Measurements from ENCODE around the gene GALNT18. TPM values are rescaled to one million over a fixed set of nuclear protein-coding genes. Genes with fewer than 3 reads are reported as not detected.

The GALNT18 gene
- total RNA-seq, 3 donors from 2014 or later, result 14.7 to 25.9 (median 16.4) TPM

DNA sequence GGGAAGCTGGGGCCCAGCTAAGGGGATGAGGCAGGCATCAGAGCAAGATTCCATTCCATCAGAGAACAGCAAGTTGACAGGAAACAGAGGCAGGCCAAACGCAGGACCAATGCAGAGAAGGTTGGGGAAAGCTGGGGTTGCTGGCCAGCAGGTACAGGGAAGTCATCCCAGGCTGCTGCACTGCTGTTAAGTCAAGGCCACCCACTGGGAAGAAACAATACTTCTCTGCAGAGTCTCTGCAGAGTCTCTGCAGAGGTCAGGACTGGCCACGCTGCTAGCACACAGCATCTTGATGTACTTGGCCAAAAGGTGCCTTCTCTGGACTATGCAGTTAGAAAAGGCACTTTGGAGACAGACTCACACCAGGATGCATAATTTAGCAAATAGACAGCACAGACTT is 200.3 kb downstream of the GALNT18 start:
- H3K4me3 ChIP-seq, result no peak overlapping the region
- no peak for TF ChIP-seq POLR2A (IDR thresholded peaks at IDR 0.05)
- TF ChIP-seq POLR2AphosphoS5 (IDR thresholded peaks at IDR 0.05), result no peak
- TF ChIP-seq, protein P1, sequence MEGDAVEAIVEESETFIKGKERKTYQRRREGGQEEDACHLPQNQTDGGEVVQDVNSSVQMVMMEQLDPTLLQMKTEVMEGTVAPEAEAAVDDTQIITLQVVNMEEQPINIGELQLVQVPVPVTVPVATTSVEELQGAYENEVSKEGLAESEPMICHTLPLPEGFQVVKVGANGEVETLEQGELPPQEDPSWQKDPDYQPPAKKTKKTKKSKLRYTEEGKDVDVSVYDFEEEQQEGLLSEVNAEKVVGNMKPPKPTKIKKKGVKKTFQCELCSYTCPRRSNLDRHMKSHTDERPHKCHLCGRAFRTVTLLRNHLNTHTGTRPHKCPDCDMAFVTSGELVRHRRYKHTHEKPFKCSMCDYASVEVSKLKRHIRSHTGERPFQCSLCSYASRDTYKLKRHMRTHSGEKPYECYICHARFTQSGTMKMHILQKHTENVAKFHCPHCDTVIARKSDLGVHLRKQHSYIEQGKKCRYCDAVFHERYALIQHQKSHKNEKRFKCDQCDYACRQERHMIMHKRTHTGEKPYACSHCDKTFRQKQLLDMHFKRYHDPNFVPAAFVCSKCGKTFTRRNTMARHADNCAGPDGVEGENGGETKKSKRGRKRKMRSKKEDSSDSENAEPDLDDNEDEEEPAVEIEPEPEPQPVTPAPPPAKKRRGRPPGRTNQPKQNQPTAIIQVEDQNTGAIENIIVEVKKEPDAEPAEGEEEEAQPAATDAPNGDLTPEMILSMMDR (IDR thresholded peaks at IDR 0.05), result no peak
- DNase-seq (ENCODE audit: low spot score in 2 of 2), result no peak
- no peaks in the 10 kb centered on the region for H3K9me3 ChIP-seq
- H3K4me1 ChIP-seq, result no peaks in the 10 kb centered on the region
- no peaks in the 10 kb centered on the region for H3K36me3 ChIP-seq
- no peak overlapping the region for H3K27ac ChIP-seq
- no peaks in the 10 kb centered on the region for H3K27me3 ChIP-seq
- intact Hi-C loops (cut with DNase I; ENCODE audit: low total_unique reads), result no loop called here

DNA sequence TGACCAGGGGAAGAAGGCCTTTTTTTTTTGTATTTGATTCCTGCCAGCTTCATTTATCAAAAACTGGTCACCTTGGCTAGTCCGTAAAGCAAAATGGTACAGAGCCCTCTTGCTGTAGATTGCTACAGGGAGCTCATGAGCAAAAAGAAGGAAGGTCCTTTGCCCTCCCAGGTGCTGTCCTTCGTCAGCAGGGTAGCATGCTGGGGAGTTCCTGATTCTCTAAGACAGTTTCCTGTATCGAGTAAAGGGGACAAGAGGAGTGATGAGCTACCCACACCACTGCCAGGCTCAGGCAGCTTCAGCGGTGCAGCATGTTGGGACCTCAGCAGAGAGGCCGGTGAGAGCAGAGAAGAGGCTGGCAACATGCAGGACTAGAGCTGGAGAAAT is 200.9 kb downstream of the GALNT18 start:
- no peaks in the 10 kb centered on the region for H3K36me3 ChIP-seq
- H3K4me1 ChIP-seq, result no peaks in the 10 kb centered on the region
- no peak overlapping the region for H3K4me3 ChIP-seq
- TF ChIP-seq, protein P1 (IDR thresholded peaks at IDR 0.05), result no peak
- TF ChIP-seq POLR2AphosphoS5 (IDR thresholded peaks at IDR 0.05), result no peak
- no peak overlapping the region for H3K27ac ChIP-seq
- DNase-seq (ENCODE audit: low spot score in 2 of 2), result no peak
- H3K27me3 ChIP-seq, result no peaks in the 10 kb centered on the region
- intact Hi-C loops (cut with DNase I; ENCODE audit: low total_unique reads), result no loop called here
- no peaks in the 10 kb centered on the region for H3K9me3 ChIP-seq

DNA sequence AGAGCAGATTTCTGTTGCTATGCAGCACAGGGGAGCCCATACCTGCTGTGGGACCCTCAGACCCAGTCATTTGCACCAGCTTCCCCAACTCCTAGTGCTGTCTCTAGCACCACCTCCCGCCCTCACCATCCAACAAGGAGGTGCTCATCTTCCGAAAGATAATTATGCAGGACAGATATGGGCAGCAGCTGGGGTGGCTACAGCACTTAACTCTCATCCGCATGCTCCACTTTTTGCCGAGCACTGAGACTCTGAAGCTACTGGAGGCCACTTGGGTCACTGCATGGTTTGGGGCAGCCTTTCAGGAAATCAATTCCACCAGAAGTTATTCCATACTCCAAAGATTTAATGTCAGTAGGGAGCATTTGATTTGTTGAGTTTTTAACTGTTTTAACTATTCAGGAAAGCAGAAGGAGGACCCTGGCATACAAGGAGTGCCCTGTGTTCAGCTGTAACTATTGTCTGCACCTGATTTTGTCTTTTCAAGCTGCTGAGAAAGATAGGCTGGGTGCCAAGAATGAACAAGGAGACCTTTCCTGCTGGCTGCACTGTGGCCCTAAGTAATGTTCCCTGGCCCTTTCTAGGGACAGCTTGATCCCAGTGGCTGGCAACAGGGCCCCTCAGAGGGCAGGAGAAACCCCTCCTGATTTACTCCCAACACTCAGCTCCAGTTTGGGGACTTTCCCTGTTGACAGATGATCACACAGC is 201.5 kb downstream of the GALNT18 start:
- Histone ChIP-seq H3K4me3 (no peak overlapping the region), H3K27me3 (no peaks in the 10 kb centered on the region), H3K36me3 (no peaks in the 10 kb centered on the region), H3K9me3 (no peaks in the 10 kb centered on the region), H3K4me1 (no peaks in the 10 kb centered on the region), H3K27ac (no peak overlapping the region)
- no peak for TF ChIP-seq POLR2AphosphoS5 (IDR thresholded peaks at IDR 0.05)
- TF ChIP-seq, protein P1 (IDR thresholded peaks at IDR 0.05), result no peak
- no peak for TF ChIP-seq POLR2A (IDR thresholded peaks at IDR 0.05)
- DNase-seq (ENCODE audit: low spot score in 2 of 2), result no peak
- intact Hi-C loops (cut with DNase I; ENCODE audit: low total_unique reads), result no loop called here

DNA sequence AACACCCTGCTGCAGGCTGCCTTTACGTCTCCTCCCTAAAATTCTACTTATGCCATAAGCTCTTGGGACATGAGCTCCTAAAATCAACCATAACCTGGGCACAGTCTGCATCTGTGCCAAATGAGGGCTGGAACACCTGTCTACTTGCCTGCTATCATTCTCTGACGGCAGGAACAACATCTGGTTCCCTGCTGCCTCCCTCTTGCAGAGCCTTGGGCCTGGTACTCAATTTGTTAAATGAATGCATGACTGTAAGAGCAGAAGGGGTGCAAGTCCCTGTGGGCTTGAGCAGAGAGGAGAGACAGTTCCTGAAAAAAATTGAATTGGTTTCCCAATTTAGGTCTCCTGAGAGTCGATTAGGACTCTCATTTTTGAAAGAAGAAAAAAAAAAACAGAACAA is 202.1 kb downstream of the GALNT18 start:
- Histone ChIP-seq H3K27me3 (no peaks in the 10 kb centered on the region), H3K4me3 (no peak overlapping the region), H3K9me3 (no peaks in the 10 kb centered on the region), H3K4me1 (no peaks in the 10 kb centered on the region), H3K27ac (no peak overlapping the region), H3K36me3 (no peaks in the 10 kb centered on the region)
- intact Hi-C loops (cut with DNase I; ENCODE audit: low total_unique reads), result no loop called here
- no peak for DNase-seq (ENCODE audit: low spot score in 2 of 2)
- TF ChIP-seq POLR2A (IDR thresholded peaks at IDR 0.05) (no peak), POLR2AphosphoS5 (IDR thresholded peaks at IDR 0.05) (no peak)
- TF ChIP-seq, protein P1 (IDR thresholded peaks at IDR 0.05), result no peak

DNA sequence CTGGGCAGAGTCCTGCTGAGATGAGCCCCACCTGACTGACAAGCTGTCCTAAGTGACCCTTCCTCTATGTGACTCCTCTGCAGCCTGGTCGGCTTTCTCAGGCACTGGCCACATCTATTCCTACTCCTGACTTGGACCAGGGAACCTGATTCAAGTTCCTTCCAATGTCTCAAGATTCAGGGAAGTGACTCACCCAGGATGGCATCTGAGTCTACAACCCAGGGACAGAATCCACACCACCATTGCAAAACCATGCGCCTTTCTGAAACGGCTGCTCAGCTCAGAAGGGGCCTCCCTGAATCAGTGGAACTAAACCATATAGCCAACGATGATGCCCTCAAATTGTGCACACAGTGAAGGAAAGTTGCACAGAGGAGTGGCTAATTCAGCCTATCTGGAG is 204.9 kb downstream of the GALNT18 start:
- H3K4me3 ChIP-seq, result no peak overlapping the region
- no peaks in the 10 kb centered on the region for H3K36me3 ChIP-seq
- no peaks in the 10 kb centered on the region for H3K9me3 ChIP-seq
- intact Hi-C loops (cut with DNase I; ENCODE audit: low total_unique reads), result no loop called here
- TF ChIP-seq POLR2A (IDR thresholded peaks at IDR 0.05) (no peak), POLR2AphosphoS5 (IDR thresholded peaks at IDR 0.05) (no peak)
- TF ChIP-seq, protein P1 (IDR thresholded peaks at IDR 0.05), result no peak
- H3K4me1 ChIP-seq, result no peaks in the 10 kb centered on the region
- DNase-seq (ENCODE audit: low spot score in 2 of 2), result no peak
- no peak overlapping the region for H3K27ac ChIP-seq
- H3K27me3 ChIP-seq, result no peaks in the 10 kb centered on the region

Data from breast epithelium (tissue), 4 donors.